GM18907 (cell line): Measurements from ENCODE around the gene CHRNG.

ENCODE experiments used
- ATAC-seq: cut with Tn5 transposase; IDR thresholded peaks from one replicate; pipeline ENCODE4 v1.9.1; 2021; ENCODE audit warnings: mild to moderate bottlenecking, moderate library complexity; ENCODE audit not compliant: unreplicated experiment

CHRNG gene, protein sequence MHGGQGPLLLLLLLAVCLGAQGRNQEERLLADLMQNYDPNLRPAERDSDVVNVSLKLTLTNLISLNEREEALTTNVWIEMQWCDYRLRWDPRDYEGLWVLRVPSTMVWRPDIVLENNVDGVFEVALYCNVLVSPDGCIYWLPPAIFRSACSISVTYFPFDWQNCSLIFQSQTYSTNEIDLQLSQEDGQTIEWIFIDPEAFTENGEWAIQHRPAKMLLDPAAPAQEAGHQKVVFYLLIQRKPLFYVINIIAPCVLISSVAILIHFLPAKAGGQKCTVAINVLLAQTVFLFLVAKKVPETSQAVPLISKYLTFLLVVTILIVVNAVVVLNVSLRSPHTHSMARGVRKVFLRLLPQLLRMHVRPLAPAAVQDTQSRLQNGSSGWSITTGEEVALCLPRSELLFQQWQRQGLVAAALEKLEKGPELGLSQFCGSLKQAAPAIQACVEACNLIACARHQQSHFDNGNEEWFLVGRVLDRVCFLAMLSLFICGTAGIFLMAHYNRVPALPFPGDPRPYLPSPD

DNA sequence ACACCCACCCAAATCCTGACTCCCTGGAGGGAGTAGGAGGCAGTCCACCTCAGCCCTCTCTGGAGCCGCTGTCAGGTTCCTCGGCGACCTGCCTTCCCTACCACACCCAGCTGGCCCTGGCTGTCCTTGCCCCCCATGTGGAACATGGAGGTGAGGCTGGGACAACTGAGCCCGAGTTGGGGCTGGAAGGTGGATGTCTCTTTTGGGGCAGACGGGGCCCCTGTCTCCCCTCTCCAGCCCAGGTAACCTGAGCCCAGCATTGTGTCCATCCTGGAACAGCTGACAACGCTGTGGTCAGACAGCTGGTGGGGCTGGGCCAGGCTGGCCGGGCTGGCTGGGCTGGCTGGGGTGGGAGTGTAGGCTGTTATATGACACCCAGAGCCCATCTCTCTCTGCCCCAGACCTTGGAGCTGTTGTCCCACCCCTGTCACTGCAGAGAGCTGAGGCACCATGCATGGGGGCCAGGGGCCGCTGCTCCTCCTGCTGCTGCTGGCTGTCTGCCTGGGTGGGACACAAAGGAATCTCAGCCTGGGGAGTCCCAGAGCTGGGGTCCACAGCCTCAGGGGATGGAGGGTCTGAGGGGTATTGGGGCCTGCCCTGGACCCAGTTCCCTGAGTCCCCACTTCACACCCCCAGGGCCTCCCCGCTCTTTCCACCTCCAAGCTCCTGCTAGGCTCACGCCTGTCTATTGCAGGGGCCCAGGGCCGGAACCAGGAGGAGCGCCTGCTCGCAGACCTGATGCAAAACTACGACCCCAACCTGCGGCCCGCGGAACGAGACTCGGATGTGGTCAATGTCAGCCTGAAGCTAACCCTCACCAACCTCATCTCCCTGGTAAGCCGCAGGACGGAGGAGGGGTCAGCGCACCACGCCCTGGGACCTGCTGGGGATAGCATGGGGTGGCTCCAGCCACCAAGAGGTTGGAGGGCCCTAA, at the start of gene CHRNG:
TSS of gene CHRNG (plus strand) at position 395 of the 934 bp plus-strand sequence. CDS start at position 451, 56 bp downstream.
- no peak for ATAC-seq

DNA sequence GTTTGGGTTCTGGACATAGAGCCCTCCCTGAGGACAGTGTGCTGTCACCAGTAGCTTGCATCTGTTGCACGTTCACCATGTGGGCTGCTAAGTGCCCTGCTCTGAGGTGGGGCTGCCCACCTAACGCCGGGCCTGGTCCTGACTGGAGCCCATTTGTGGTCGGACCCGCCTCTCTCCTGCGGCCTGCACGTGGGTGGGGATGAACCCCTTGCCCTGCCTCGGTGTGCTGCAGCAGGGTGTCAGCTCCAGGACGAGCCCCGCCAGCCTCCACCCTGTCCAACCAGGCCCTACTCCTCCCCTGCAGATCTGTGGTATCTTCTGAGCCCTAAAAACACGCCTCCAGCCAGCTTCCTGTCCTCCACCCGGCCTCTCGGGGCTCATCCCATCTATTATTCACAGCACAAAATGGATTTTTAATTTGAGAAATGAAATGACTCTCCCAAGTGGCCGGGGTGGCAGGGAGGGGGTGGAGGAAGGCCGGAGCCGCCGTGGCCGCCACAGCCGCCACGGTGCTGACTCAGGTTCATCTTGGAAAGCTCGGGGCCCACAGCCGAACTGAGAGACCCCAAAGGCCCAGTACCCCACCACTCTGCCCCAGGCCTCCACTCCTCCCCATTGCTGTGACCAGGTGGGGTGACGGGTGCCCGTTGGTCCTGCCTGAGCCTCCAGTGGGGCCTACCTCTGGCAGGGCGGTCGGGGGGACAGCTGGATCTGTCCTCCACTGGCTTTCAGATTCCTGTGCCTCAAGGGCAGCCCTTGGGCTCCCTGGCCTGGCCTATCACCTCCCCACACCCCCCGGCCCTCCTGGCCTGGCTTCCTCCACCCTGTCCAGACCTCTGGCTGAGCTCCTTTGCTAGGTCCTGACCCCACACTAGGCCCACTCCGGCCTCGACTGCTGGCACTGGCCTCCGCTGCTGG, 49.0 kb upstream of the CHRNG start:
- ATAC-seq, result no peak

DNA sequence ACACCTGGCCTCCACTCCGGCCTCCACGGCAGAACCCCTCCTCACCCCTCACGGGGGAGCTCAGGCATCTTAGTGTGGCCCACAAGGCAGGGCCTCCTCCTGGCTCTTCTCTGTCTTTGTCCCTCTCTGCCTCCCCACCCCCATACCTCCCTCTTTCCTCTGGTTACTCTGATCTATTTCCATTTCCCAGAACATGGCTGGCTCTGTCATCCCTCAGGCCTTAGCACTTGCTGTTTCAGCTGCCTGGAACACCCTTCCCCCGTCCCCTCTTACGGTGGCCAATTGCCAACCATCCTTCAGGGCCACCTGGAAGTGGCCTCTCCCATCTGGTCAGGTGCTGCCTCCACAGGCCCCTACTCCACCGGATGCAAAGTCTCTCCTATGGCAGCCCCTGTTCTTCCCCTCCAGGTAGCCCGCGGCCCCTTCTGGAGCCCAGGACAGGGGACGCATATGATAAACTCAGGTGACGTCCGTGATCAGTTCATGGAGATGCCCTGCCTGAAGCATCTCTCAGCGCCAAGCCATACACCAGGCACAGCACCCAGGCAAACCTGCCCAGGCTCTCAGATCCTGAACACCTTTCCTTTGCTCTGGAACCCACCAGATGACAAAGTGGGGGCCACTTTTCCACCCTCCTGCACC, 48.2 kb upstream of the CHRNG start:
- no peak for ATAC-seq

DNA sequence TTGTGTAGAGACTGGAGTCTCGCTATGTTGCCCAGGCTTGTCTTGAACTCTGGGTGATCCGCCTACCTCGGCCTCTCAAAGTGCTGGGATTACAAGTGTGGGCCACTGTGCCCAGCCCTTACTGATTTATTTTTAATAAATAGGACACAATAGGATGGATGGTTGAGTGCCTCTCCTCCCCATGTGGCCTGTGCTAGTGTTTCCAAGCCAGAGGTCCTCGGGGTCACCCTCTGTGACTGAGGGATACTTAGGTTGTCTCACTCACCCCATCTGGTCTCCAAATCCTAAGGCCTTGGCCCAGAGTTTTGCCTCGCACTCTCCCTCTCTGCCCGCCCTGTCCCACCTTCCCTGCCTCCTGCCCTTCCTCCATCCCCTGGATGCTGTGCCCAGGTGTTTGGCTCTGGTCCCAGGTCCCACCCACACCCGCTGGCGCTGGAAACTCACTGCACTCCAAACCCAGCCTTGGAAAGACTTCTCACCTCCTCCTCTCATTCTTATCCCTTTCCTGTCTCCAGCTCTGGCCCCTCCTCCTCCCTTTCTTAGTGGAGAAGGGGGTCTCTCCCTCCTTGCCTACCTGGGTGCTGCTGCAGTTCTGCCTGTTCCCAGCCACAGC, 47.1 kb upstream of the CHRNG start:
- no peak for ATAC-seq

DNA sequence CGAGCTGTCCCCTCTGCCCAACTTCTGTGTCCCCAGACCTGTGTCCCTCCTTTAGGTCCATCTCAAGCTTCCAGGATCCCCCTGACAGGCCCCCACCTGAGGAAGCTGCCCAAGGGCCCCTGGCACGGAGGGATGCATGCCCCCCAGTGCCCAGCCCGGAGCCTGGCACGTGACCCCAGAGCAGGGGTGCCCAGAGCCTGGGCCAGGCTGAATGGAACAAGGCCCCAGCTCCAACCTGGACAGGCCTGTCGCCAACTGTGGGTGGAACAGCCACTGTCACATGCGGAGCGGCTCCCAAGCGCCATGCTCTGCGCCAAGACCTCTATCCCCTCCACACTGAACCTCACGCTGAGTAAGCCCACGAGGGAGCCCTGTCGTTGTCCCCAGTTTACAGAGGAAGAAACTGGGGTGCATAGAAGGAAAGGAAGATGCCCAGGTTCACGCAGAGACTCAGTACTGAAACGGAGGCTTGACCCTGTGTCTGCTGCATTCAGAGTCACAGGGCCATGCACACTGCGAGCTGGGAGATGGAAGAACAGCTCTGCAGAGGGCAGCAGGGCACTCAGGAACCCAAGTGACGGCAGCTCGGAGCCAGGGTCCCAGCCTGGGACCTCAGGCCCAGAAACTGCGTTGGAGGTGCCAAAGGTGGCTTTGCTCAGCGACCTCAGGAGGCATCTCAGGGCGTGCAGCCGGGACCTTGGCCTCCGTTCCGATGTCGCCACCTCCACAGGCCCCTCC, 46.4 kb upstream of the CHRNG start:
- no peak for ATAC-seq

DNA sequence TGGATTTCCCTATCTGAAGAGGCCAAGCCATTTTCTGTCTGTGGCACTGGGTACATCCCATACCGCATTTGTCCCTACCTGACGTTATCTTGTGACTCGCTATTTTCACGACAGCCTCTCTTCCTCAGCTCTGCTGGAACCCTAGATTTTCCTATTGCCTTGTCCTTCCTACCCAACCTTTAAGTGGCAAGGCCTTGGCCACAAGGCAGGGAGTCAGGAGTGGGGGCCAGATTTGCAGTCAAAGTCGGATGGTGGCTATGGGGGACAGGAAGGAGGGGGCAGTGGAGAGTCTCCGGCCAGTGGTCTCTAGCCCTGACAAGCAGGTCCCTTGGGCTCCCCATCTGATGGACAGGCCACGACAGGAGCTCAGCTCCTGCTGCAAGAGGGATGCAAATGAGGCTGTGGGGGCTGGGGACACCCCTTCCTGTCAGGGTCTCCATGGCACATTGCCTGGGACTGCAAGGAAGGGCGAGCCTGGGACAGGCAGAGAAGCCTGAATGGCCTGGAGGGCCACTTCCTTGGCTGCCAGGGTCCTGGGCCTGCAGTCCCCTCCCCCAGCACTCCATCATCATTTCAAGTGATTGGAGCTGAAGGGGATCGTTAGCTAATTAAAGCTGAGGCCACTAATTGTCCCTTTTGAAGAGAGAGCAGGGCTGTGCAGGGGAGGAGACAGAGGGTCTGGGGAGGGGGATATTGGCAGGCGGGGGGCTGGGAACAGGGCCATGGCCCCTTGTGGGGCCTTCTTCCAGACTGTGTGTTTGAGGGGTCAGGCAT, 45.6 kb upstream of the CHRNG start:
- no peak for ATAC-seq

DNA sequence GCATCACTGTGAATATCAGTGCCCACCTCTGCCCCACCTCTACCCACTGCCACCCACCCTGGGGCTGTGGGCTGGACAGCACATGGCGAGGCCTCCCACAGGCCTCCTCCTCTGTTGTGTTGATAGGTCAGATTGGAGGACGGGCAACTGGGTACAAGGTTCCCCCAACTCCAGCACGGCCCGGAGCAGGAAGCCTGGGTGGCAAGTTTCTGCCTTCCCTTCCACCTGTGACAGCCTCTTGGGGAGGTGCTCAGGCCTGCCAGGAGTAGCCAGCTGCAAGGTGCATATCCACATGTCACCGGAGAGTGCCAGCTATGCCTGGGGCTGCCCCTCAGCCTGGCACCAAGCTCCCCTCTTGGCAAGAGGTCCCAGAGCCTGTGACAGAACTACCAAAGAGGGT, 45.0 kb upstream of the CHRNG start:
- ATAC-seq, result no peak

DNA sequence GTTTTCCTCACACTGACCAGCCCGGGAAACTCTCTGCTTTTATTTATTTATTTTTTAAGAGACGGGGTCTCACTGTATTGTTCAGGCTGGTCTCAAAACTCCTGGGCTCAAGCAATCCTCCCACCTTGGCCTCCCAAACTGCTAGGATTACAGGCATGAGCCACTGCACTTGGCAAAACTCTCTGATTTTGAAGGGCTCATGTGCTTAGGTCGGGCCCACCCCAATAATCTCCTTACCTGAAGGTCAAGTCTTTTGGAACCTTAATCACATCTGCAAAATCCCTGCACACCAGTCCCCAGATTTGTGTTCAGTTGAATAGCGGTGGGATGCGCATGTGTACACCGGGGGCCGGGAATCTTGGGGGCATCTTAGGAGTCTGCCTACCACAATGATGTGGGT, 44.2 kb upstream of the CHRNG start:
- no peak for ATAC-seq

DNA sequence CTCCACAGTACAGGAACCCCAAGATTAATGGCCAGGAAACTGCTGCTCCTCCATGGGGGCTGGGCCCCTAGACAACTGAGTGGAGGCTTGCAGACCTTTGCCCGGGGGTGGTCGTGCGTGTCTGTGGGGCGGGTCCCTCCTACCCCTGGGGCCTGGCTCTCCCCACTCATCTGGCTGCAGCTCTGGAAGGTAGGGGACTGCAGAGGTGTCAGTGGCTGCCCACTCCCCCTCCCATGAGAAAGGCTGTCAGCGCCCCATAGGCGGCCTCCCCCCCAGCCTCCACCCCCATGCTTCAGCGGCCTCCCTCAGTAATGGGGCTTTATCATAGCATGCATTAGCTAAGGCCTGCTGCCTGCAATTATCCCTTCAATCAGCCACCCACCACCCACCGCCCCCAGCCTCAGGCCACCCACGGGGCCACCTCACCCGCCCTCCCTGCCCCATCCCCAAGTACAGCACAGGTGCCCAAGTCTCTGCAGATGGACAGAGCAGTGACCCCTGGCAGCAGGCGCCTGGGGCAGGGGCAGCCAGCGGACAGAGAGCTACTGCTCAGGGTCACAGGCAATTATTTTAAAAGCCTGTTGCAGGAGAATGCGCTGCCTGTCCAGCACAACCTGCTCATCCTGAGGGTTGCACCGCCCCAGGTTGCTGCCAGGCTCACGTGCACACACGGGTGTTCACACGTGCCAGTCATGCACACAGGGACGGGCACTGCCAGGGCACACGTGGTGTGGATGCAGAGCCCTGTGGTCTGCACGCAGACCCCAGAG, 42.8 kb upstream of the CHRNG start:
- no peak for ATAC-seq

DNA sequence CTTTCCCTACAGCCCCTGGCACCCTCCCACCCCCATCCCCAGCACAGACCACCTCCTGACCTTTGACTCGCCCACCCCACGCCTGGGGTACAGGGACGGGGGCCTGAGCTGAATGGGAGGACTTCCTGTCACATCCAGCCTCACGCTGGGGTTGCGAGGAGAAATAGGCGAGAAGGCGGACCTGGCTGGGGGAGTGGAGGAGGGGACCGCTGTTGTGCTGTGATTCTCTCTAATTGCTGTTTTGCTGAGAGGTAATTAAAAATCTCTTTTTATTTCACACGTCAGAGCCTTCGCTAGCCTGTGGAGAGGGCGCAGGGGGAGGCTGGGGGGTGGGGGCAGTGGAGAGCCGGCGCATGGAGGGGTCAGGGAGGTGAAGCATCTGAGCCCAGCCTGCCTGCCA, 42.1 kb upstream of the CHRNG start:
- ATAC-seq, result no peak

DNA sequence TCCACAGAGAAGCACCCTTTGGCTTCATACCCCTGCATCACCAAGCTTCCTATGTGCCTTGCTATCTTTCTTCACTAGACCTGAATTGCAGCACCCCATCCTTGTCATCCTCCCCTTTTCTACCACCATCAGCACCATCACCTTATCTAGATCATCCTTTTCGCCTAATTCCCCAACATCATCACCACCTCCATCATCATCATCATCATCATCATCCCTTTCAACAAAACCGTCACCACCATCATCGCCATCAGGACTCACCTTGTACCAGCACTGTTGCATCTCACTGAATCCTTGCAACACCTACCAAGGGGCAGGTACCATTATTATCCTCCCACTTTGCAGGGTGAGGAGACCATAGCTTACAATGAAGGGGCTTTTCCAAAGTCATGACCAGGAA, 41.0 kb upstream of the CHRNG start:
- no peak for ATAC-seq

DNA sequence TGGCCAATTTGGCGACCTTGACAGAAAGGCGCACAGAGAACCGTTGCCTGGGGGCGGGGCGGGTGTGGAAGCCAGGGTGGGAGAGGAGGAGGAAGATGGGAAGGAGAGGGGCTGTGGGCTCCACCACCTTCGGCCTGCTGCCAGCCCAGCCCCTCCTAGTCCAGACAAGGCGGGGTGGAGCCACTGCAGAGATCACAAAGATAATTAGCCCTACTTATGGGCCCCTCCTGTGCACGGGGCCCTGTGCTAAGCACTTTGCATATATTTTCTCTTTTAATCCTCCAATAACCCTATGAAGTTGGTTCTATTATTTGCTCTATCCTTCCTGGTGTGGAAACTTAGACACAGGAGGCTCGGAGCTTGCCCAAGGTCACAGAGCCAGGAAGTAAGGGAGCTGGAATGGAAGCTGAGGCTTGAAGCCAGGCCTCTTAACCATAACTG, 38.1 kb upstream of the CHRNG start:
- ATAC-seq, result no peak

DNA sequence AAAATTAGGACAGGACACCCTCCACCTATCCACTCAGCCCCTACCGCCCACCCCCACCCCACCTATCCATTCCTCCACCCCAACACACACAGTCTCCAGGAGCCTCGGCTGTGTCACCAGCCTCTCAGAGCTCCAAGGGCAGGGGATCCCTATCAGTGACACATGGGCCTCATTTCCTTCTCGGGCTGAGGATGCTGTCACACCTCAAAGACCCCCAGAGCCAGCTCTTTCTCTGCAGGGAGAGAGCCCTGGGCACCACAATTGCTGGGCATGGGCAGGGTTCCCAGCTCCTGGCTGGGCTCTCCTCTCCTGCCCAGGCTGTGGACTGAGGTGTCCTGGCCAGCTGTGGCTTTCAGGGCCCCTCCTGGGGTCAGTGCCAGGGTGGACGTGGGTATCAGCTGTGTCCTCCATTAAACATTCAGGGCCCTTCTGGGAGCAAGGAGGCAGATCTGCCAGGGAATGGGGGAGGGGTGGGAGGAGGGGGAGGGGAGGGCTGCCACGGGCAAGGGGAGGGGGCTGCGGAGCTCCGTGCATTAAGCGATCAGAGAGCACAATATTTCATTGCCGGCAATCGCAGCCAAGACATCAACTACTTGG, 37.6 kb upstream of the CHRNG start:
- no peak for ATAC-seq

DNA sequence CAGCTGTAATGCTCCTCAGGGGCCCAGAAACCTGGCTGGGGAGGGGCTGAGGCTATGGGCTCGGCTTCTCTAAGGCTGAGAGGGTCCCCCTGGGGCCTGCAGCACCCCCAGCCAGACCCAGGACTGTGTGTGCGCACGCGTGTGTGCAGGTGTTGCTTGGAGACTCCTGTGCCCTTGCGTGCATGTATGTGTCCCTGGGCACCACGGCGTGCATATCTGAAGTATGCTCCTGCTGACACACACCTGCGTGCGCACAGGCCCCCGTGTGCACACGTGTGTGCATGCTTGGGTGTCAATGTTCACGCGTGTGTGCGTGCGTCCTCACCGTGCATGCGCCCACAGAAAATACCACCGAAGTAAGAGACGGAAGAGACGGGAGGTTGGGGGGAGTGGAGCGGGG, 37.0 kb upstream of the CHRNG start:
- ATAC-seq, result no peak

DNA sequence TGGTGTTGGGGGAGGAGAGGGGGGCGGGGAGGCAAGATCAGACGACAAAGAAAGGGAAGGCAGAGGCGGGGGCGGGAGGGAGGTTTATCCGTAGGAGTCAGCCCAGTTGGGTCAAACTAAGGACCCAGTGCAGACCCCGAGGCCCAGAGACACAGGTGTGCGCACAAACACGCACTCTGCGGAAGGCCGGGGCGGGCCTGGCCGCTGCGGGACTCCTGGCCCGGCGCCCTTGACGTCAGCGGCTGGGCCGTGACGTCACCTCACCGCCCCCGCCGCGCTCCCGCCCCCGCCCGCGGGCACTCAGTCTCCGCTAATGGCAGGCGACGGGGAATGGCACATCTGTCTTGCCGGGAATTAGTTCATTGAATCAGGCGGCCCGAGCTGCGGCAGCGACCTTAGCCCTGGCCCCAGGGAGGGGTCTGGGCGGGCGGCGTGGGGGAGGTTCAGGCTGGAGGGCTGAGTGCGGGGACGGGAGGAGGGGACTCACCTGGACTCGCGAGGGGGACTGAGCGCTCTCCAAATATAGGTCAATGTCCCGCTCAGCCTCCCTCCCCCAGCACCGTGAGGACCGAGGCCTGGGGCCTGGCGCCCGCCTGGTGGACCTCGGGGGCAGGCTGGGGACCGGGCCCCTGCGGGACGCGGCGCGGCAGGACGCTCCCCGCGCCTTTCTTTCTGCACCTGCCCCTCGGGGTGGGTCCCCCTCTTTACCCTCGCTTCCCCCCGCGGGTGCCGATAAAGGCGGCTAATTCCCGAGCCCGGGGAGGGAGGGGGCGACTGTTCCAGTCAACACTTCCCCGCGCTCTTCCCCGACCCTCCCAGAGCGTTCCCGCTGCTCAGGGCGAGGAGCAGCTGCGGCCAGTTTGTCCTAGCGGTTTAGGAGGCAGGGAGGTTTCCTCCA, 36.3 kb upstream of the CHRNG start:
- ATAC-seq, result no peak

DNA sequence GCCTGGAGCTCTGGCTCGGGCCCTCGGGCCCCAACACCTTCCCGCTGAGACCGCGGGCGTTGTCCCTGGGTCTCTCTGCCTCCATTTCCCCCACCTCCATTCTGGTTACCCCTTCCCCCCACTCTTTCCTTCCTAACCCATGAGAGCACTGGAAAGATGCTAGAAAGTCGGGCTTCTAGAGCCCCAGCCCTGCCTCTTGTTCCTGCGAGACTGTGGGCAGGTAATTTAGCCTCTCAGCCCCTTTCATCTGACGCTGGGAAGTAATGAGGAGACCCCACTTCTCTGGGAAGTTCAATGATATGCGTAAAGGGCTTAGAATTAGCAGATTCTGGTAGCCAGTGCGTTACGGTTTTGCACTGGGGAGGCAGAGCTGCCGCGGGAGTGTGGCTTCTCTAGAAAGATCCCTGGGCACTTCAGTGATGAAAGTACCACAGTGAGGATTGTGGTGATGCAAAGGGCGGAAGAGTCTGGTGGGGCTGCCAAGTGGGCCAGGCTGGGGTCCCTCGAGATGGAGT, 35.6 kb upstream of the CHRNG start:
- no peak for ATAC-seq
